ENCODE results near the gene MKNK2.
"Not testable (repeated sequence)": the region's sequence is repeated elsewhere in the genome, so short reads cannot be mapped to it uniquely, and the experiment has no call there.

The MKNK2 gene

DNA sequence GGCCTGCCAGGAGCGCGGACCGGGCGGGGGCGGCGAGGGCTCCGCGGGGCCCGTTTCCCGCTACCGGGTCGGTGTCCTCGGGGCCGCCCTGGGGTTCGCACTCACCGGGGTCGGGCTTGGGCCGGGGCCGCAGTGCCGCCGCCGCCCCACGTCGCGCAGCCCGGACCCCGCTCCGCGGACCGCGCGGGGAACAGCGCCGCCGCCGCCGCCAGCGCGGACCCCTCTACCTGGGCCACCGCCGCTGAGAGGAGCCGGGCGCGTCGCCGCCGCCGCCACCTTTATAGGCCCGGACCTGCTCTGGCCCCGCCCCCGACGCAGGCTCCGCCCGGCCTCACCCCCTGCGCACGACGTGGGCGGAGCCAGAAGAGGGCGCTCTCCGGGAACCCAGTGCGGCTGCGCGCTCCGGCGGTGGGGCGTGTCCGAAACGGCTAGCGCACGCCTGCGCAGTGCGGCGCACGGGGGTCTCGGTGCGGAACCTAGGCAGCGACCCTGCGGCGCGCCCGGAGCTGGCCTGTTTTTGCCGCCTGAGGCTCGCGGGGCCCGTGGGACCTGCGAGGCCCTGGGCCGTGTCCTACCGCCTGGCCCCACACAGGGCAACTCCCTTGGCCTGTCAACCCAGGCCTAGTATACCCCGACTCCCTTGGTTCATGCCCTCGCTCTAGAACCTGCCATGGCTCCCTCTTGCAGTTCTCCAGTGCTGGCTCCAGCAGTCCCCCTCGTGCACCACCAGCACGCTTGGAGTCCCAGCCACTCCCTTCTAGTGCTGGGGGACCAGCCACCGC, at the start of gene MKNK2:
MKNK2 (minus strand) TSS at position 254 of the 782 bp plus-strand sequence. CDS start 393 bp downstream, outside the sequence.
- DNase-seq (ENCODE audit: low read depth in 3 of 3, low spot score in 1 of 3), result peak; percentile 90 to 98 (median 97)

DNA sequence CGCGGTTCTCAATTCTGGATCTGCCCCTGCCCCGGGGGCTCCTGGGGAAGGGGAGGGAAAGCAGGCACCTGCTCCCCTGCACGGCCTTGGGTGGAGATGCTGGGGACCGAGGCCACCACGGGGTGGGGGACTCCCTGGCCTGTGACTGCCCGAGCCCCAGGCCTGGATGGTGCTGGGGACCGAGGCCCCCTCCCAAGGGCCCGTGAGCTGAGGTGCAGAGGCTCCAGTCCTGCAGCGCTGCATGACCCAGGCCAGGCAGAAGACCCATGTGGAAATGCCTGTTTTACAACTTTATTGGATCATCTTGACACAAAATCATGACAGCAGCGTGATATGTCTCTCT, 49.6 kb upstream of the MKNK2 start:
- DNase-seq (ENCODE audit: low read depth in 3 of 3, low spot score in 1 of 3), result no peak

DNA sequence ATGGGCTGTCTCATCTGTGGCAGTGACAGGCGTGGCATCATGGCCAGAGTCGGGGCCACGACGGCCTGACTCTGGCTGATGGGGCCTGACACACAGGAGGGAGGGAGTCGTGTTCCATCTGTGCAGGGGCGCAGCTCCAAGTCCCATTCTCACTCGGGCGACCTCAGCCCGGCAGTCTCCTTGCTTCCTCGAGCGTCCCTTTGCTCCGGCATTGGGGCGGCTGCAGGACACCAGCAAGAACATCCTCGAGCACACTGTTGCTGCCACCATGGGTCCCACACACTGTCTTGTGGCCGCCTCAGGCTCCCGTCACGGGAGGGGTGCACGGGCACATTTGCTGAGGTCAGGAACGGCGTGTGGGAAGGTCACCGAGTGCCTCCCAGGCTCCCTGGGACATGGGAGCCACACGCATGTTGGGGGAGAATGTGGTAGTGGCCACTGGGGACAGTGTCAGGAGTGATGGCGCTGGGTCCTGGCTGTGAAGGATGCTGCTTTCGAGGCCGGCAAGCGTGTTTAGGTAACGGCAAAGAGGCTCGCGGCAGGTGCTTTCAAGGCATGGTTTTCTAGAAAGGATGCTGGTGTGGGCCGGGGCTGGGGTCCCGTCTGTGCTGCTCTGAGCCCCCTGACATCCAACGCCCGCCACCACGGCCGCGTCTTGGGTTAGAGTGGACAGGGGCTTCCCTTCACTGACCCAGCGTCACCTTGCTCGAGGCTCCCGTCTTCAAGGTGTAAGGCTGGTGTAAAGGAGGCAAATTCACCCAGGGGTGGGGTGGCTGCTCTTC, 49.1 kb upstream of the MKNK2 start:
- DNase-seq (ENCODE audit: low read depth in 3 of 3, low spot score in 1 of 3), result no peak

DNA sequence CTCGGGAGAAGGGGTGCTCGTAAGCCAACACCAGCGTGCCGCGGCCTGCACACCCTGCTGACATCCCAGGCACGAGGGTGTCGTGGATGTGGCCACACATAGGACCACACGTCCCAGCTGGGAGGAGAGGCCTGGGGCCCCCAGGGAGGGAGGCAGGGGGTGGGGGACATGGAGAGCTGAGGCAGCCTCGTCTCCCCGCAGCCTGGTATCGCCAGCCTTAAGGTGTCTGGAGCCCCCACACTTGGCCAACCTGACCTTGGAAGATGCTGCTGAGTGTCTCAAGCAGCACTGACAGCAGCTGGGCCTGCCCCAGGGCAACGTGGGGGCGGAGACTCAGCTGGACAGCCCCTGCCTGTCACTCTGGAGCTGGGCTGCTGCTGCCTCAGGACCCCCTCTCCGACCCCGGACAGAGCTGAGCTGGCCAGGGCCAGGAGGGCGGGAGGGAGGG, 48.0 kb upstream of the MKNK2 start:
- DNase-seq (ENCODE audit: low read depth in 3 of 3, low spot score in 1 of 3), result no peak

DNA sequence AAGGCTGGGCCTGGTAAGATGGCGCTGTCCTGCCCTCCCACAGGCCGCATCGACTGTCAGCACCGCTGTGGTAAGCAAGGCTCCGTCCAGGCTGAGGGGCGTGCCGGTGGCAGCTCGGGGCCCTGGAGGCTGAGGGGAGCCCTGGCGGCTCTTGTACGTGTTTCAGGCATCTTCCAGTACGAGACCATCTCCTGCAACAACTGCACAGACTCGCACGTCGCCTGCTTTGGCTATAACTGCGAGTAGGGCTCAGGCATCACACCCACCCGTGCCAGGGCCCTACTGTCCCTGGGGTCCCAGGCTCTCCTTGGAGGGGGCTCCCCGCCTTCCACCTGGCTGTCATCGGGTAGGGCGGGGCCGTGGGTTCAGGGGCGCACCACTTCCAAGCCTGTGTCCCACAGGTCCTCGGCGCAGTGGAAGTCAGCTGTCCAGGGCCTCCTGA, 46.9 kb upstream of the MKNK2 start:
- DNase-seq (ENCODE audit: low read depth in 3 of 3, low spot score in 1 of 3), result no peak

DNA sequence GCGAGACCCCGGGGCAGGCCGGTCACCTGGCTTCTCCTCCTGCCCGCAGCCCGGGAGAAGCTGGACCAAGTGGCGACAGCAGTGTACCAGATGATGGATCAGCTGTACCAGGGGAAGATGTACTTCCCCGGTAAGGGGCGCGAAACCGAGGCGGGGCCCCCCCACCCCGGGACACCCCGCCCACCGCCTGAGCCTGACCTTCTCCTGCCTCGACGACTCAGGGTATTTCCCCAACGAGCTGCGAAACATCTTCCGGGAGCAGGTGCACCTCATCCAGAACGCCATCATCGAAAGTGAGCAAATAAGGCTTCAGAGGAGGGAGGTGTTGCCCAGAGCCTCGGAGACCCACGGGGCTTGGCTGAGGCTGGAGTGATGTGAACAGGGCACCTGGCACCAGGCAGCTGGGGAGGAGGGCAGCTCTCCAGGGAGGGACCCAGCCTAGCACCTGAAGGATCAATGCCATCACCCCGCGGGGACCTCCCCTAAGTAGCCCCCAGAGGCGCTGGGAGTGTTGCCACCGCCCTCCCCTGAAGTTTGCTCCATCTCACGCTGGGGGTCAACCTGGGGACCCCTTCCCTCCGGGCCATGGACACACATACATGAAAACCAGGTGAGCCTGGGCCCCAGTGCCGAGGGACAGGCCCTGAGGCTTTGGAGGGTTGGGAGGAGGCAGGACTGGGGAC, 46.3 kb upstream of the MKNK2 start:
- DNase-seq (ENCODE audit: low read depth in 3 of 3, low spot score in 1 of 3), result no peak

DNA sequence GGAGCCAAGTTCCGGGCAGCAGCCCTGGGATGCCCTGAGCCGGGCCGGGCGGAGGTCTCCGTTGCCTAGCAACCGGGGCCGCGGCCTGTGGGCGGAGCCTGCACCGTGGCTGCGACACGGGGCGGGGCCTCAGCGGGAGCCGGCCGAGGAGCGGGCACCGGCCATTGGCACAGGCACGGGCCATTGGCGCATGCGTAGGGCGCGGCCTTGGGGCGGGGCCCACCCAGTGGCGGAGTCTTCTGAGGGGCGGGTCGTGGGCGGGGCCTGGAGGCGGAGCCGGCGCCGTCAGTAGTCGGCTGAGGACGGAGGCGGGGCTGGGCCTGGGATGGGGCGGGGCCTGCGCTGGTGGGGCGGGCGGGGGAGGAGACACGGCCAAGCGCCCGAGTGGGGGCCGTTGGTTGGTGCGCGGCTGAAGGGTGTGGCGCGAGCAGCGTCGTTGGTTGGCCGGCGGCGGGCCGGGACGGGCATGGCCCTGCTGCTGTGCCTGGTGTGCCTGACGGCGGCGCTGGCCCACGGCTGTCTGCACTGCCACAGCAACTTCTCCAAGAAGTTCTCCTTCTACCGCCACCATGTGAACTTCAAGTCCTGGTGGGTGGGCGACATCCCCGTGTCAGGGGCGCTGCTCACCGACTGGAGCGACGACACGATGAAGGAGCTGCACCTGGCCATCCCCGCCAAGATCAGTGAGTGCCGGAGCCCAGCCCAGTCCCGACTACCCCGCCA, 45.6 kb upstream of the MKNK2 start, which contains the start of gene IZUMO4:
IZUMO4 (plus strand) TSS at position 436 of the 723 bp plus-strand sequence; CDS start at position 467, 31 bp downstream.
- DNase-seq (ENCODE audit: low read depth in 3 of 3, low spot score in 1 of 3), result peak; percentile 100

DNA sequence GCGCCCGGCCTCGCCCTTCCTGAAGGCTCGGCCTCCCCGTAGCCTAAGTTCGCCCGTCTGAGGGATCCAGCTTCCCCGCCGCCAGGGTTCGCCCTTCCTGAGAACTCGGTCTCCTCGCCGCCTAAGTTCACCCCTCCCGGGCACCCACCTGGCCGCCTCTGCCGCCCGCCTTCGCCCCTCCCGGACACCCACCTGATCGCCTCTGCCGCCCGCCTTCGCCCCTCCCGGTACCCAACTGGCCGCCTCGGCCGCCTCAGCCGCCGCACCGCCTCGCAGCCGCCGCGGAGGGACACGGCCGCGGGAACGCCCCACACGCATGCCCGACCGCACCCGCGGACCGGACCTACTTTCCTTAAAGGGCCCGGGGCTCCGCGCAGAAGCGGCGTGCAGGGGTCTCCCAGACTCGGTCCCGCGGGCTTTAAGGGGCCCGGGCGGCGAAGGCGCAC, 45.0 kb upstream of the MKNK2 start, which contains the start of gene MOB3A:
MOB3A (minus strand) TSS at position 293 of the 446 bp plus-strand sequence. CDS start 17,766 bp downstream, outside the sequence.
- DNase-seq (ENCODE audit: low read depth in 3 of 3, low spot score in 1 of 3), result peak in 2 of 3 donors; percentile 77 to 80

DNA sequence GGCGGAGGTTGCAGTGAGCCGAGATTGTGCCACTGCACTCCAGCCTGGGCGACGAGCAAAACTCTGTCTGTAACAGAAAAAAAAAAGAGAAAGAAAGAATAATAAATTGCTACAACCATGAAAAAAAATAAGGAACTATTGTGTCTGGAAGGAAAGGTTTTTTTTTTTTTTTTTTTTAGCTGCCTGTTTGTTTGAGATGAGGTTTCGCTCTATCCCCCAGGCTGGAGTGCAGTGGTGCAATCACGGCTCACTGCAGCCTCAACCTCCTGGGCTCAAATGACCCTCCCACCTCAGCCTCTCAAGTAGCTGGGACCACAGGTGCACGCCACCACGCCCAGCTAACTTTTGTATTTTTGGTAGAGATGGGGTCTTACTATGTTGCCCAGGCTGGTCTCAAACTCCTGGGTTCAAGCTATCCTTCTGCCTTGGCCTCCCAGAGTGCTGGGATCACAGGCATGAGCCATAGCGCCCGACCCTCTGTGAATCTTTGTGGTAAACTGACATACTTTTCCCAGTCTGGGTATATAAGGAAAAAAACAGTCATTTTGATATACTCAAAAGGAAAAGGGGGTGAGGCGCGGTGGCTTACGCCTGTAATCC, 41.0 kb upstream of the MKNK2 start:
- not testable (repeated sequence) for DNase-seq (ENCODE audit: low read depth in 3 of 3, low spot score in 1 of 3)

DNA sequence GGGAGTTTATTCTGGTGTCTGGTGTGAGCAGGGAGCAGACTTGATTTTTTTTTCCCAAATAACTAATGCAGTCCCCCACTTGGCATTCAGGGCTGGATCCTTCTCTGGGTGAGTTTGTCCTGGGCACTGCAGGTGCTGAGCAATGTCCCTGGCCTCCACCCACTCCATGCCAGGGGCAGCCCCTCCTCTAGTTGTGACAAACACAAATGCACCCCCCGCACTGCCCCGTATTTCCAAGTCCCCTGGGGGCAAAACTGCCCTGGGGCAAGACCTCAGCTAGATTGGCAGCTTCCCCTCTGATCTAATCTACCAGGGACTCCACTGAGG, 38.6 kb upstream of the MKNK2 start:
- DNase-seq (ENCODE audit: low read depth in 3 of 3, low spot score in 1 of 3), result no peak

DNA sequence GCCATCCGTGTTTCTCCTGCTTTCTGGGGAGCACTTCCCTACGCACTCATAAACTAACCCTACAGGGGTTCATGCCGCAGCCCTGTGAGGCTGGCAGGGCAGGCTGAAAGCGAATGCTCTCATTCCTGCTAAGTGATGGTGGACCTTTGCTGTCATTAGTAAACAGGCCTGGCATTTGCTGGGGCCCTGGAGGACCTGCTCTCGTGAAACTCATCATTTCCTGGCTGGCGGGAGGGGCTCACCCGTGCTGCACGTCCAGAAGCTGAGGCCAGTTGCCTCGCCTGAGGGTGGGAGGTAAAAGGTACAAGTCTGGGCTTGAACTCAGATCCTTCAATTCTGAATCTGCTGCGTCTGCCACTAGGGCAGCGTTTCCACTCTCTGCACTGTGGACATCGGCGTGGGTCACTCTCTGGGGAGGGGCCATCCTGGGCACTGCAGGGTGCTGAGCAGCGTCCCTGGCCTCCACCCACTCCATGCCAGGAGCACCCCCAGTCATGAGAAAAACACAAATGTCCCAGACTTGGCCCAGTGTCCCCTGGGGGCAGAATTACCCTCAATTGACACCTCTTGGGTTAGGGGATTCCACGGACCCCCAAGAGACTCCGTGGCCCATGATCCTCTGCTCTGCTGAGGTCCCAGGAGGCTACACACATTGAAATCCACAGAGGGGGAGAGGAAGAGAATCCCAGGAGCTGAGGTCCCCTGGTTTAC, 38.1 kb upstream of the MKNK2 start:
- DNase-seq (ENCODE audit: low read depth in 3 of 3, low spot score in 1 of 3), result no peak

DNA sequence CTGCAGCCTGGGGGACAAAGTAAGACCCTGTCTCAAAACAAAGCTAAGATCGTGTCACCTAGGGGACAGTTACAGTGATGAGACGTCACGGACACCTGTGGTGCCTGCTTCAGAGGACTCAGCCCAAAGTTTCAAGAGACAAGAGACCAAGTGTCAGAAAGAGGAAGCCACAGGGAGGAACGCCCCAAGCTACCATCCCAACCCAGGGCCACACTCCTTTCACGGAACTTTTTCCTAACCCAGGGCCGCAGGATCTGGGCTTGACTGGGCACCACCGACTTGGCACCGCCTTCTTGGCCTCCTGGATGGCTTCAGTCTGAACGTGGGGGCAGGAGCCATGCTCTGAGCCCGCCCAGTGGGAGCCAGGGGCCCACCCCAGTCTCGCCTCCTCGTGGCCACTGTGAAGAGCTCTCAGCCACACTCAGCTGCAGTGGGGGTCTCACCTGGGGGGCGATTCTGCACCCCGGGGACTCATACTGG, 36.6 kb upstream of the MKNK2 start:
- no peak for DNase-seq (ENCODE audit: low read depth in 3 of 3, low spot score in 1 of 3)

DNA sequence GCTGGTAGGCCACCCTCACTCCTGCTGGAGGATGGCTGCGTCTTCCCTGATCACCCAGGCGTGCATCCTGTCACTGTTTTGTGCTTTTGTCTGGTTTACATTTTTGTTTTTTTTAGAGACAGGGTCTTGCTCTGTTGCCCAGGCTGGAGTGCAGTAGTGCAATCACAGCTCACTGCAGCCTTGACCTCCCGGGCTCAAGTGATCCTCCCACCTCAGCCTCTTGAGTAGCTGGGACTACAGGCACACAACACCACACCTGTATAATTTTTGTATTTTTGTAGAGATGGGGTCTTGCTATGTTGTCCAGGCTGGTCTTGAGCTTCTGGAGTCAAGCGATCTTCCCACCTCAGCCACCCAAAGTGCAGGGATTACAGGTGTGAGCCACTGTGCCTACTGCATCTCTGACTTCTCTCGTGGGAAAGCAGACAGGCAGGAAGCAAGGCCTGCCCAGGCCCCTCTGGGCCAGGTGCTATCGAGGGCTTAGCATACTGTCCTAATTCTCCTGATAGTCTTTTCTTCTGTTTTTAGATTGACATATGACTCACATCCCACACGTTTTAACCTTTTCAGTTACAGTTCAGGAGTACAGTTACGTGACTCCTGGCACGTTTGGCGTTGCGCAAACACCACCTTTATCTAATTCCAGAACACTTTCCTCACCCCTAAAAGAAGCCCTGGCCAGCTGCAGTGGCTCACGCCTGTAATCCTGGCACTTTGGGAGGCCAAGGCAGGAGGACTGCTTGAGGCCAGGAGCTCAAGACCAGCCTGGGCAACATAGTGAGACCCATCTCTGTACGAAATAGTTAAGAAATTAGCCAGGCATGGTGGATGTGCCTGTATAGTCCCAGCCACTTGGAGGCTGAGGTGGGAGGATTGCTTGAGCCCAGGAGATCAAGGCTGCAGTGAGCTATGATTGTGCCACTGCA, 35.9 kb upstream of the MKNK2 start:
- not testable (repeated sequence) for DNase-seq (ENCODE audit: low read depth in 3 of 3, low spot score in 1 of 3)

DNA sequence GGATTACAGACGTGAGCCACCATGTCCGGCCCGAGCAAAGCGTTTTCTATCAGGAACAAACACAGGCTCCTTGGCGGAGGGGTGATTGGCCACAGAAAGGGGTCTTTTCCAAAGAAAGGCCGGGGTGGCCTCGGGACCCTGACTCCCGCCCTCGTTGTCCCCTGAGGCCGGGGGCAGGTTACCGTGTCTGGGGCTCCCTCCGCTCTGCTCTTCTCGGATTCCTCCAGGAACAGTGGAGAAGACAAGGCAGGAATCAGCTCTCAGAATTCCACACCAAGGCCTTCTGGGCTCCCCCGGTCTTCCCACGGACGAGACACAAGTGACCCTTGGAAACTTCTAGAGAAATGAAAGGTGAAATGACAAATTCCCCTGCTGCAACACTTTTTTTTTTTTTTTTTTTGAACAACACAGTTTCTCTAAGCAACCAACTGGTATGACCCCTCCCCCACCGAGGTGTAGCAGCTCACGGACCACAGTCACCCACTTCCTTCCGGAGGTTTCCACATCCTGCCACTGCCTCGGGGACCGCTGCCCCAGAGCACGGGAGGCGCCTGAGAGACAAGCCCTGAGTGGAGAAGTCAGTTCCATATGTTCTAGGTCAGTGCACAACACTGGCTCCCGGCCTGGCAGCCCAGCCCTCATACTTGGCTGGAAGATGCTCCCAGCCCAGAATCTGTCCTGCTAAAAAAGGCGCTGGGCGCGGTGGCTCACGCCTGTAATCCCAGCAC, 34.1 kb upstream of the MKNK2 start:
- DNase-seq (ENCODE audit: low read depth in 3 of 3, low spot score in 1 of 3), result peak; percentile 66 to 95 (median 80)

DNA sequence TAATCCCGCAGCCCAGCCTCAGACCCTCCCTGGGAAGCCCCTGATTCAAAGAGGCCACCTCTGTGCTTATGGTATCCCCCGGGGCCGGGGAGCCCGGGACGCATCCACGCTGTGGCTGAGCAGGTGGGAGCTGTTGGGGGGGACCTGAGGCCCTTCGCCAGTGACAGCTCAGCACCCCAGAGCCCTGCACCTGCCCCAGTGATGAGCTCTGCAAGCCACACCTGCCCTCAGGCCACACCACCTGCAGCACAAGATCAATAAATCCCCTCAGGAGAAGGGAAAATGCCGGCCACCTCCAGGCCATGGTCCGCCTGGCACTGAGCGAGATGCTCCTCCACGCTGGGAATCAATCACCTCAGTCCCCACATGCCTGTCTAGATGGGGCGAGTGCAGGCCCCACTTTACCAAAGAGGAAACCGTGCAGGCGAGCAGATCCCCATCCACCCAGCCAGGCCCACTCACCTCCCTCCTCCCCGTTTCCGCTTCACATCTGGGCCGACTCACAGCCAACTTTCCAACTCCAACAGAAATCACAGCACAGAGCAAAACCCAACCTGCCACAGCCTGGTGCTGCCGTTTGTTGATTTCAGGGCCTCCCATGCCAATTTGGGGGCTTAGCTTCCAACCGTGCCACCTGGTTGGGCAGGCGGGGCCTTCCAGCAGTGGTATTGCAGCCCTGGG, 32.3 kb upstream of the MKNK2 start:
- peak in 2 of 3 donors; percentile 44 to 59 for DNase-seq (ENCODE audit: low read depth in 3 of 3, low spot score in 1 of 3)

DNA sequence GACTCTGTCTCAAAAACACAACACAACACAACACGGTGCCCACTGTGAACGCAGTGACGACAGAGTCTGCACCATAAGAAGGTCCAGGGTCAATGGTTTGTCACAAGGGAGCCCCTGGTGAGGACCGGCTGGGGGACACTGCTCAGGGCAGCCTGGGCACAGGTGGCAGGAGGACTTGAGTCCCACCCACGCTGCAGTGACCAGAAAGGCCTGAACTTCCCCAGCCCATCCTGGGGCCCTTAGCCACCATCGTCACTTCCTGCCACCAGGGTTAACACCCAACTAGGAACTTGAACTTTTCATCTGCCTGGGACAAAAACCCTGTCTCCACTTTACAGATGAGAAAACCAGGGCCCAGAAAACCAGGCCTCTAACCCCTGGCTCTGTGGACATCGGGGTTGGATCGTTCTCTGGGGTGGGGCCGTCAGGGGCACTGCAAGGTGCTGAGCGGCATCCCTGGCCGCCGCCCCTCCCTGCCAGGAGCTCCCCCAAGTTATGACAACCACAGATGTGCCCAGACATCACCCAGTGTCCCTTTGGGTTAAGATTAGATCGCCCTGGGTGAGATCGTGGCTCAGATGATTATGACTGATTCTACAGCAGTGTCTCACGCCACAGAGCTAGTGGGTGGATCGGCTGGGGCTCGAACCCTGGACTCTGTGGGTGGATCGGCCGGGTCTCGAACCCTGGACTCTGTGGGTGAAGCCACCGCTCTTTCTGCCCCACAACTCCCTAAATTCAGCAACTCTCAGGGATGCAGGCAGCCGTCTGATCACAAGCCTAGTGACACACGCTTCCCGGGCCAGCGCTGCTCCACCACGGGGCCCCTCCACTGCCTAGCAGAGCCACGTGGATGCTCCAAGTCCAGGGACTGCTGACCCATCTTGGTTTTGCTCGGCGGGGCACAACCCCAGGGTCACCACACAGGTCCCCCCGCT, 31.1 kb upstream of the MKNK2 start:
- no peak for DNase-seq (ENCODE audit: low read depth in 3 of 3, low spot score in 1 of 3)
